GM19099 (cell line): ENCODE data around the gene SEMA3B.

ENCODE experiments used
- POLR2A ChIP-seq: IDR thresholded peaks from 3 replicates; pipeline ENCODE4 v1.6.1; 2011; ENCODE audit warnings: low read depth; ENCODE audit not compliant: insufficient read length; ENCODE audit errors: extremely low read depth

SEMA3B gene

DNA sequence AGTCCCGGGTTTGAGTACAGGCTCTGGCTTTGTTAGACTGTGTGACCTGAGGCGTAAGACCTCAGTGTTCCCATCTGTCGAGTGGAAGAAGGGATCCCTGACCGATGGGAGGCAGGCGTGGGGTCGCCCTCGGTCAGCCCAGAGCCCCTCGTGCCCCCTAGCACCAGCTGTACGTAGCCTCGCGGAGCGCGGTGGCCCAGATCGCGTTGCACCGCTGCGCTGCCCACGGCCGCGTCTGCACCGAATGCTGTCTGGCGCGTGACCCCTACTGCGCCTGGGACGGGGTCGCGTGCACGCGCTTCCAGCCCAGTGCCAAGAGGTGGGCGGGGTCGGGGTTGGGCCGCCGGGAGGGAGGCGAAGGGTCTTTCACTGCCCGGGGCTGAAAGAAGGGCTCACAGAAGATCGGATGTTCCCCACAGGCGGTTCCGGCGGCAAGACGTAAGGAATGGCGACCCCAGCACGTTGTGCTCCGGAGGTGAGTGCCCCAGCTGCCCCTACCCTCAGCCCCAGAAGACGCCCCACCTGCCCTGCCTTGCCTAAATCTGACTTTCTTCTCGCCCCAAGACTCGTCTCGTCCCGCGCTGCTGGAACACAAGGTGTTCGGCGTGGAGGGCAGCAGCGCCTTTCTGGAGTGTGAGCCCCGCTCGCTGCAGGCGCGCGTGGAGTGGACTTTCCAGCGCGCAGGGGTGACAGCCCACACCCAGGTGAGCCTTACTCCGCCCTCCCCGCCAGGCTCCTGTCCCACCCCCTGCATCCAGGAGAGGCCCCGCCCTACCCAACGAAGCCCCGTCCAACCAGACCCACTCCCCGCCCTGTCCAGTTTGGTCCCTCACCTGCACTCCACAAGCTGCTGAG, 6.4 kb downstream of the SEMA3B start:
- TF ChIP-seq POLR2A = no peak

DNA sequence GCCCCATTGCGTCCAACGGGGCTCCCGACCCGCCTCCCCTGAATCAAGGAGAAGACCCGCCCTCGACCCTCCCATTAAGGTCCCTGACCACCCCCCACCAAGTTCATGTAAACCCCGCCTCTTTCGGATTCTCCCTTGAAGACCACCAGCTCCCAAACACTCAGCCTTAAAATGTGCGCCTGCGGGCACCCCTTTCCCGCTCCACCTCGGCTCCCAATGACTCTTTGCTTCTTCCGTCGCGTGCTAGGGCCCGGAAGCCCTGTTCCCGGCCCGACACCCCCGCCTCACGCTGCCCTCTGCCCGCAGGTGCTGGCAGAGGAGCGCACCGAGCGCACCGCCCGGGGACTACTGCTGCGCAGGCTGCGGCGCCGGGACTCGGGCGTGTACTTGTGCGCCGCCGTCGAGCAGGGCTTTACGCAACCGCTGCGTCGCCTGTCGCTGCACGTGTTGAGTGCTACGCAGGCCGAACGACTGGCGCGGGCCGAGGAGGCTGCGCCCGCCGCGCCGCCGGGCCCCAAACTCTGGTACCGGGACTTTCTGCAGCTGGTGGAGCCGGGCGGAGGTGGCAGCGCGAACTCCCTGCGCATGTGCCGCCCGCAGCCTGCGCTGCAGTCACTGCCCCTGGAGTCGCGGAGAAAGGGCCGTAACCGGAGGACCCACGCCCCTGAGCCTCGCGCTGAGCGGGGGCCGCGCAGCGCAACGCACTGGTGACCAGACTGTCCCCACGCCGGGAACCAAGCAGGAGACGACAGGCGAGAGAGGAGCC, 7.2 kb downstream of the SEMA3B start:
- TF ChIP-seq POLR2A = no peak

DNA sequence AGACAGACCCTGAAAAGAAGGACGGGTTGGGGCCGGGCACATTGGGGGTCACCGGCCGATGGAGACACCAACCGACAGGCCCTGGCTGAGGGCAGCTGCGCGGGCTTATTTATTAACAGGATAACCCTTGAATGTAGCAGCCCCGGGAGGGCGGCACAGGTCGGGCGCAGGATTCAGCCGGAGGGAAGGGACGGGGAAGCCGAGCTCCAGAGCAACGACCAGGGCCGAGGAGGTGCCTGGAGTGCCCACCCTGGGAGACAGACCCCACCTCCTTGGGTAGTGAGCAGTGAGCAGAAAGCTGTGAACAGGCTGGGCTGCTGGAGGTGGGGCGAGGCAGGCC, 7.8 kb downstream of the SEMA3B start:
- TF ChIP-seq POLR2A = no peak

DNA sequence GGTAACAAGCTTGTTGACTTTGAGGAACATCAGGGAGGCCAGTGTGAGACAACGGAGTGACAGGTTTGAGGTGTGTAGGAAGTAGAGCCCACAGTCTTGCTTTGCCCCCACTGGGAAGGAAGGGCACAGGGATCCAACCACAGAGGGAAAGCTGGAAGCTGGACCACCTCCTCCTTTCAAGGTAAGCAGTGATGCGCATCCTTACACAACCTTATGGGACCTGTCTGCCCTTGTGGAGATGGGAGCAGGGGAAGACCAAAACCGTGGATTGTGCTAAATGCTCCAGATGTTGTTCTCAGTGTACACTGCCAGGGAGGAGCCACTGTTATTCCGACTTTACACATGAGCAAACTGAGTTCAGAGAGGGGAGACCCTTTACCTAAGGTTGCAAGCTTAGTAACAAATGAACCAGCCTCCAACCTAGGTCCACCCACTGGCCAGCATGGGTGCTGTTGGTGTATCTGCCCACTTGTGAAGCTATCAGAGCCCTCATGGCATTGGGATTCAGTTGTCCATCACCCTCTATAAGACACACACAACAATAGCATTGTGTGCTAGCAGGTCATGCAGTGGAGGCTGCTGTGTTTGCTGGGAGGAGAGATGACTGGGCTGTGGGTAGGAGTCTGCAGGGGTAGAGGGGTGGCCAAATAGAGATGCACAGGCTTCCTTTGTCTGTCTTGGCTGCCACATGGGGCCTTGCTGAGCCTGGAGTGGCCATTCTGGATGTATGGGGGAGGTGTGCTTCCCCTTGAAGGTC, 9.4 kb downstream of the SEMA3B start:
- no peak for TF ChIP-seq POLR2A

DNA sequence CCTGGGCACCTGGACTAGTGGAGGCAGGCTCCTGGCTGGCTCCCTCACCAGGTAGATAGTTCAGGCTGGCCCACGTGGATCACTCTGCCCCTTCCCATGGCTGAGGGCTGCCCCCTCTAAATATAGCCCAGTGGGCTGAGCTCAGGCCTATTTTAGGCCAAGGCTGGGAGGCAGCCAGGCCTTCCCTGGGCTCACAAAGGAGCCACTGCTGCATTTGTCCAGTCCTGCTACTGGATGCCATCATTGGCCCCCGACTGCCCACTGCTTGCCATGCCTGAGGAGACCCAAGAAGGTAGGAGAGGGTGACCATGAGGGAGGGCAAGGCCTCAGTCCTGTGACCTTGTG, 9.9 kb downstream of the SEMA3B start, which contains the start of gene LSMEM2:
Gene LSMEM2, plus strand, starts transcription at position 208 of the 345 bp plus-strand sequence. Its CDS starts 27 bp downstream, at position 235.
- no peak for TF ChIP-seq POLR2A

DNA sequence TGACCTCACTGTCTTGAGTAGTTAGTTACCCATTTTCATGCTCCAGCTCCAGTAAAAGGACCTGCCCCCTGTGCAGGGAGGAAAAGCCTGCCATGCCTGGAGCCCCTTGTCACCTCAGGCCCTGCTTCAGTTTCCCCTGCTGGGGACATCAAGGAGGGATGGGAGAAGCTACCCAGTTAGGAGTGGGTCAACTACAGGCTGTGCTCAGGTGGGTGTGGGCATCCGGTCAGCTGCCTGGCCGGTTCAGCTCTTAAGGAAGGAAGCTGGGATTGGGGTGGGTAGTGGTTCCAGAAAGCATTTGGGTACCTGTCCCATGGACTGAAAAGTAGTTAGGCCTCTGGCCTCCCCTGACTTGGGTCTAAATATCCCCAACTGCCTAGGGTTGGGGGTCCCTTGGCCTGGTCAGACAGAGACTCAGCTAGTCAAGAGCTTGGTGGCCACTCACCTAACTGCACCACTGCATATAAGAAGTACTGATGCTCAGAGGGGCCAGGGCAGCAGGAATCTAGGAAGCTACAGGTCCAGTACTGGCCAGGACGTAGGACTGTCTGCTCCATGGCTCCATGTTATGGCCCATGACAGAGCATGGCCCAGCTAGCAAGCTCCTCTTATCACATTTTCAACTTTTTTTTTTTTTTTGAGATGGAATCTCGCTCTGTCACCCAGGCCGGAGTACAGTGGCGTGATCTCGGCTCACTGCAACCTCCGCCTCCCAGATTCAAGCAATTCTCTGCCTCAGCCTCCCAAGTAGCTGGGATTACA, 10.5 kb downstream of the SEMA3B start:
- no peak for TF ChIP-seq POLR2A

DNA sequence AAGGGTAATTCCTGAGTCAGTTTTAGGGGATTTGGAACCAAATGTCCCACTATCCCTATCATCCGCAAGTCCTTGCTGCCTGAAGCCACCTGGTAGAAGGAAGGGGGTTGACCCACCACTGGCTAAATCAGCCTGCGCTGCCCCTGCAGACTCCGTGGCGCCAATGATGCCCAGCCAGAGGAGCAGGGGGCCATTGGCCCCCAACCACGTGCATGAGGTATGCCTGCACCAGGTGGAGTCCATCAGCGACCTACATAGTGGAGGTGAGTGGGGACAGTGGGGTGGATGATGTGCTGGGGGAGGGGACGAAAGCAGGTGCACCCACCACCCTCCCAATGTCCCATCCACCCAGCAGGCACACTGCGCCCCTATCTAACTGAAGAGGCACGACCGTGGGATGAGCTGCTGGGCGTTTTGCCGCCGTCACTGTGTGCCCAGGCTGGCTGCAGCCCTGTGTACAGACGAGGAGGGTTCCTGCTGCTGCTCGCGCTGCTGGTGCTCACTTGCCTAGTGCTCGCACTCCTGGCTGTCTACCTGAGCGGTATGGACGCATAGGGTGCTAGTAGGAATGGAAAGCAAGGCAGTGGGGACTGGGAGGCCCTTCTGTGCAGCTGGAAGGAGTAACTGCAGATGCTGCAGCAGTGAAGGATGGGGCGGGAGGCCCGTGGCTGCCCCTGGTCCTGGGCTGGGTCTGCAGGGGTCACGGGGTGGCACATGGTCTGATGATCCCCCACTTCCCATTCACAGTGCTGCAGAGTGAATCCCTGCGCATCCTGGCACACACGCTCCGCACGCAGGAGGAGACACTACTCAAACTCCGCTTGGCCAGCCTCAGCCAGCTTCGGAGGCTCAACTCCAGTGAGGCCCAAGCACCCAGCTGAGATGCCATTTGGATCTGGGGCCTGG, 17.6 kb downstream of the SEMA3B start:
- no peak for TF ChIP-seq POLR2A

DNA sequence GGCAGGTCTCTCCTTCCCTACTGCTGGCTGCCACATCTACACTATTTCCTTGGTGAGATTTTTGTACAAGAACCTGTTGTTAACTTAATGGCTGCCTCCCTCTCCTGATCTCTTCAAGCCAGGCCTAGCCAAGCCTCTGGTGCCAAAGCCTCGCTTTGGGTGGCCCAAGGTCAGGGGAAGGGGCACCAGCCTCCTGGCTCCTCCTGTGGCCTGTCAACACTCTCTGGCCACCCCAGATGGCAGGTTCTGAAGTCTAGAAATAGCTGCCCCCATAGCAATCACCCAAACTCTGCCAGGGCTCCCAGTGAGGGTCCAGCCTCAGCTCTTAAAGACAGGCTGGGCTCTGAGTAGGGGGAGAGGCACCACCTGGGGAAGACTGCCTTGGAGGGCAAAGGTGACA, 18.3 kb downstream of the SEMA3B start:
- TF ChIP-seq POLR2A = no peak

DNA sequence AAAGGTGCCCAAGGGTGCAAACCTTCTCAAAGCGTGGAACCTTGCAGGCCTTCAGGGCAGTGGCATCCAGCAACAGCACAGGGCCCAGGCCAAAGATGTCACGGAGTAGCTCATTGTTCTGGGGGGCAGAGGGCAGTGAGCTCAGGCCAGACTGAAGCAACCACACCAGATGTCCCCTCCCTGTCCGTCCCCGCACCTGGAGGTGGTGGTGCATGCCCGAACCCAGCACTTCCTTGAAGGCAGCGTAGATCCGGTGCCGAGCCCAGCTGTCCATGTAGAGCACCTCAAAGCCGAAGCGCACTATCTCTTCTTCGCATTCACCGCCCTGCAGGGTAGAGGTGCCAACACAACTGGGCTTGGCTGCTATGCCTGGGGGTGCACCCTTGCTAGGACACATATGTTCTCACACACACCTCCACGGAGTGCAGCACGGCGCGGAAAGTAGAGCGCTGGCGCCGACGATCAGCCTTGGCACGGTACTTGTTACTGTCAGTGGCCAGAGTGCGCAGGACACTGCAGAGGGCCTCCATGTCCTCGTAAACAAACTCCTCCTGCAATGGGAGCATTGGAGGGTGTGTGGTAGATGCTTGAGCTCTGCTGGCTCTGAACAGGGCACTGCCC, 19.6 kb downstream of the SEMA3B start:
- TF ChIP-seq POLR2A = no peak

DNA sequence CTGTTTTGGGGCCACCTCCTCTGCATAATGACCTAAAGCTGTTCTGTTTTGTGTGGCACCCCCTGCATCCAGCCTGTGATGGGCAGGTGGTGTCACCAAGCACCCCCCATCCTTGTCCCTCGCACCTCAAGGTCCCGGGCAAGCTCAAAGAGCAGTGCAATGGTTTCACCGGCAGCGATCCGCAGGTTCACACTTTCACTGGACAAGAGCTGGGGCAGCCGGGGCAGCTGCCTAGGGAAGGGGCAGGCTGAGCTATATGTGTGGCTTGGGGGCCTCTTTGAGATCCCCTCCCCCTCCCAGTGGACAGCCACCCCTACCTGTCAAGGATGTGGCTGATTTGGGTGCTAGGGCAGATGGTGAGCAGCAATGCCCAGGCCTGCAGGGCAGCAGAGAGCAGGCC, 20.2 kb downstream of the SEMA3B start:
- no peak for TF ChIP-seq POLR2A

DNA sequence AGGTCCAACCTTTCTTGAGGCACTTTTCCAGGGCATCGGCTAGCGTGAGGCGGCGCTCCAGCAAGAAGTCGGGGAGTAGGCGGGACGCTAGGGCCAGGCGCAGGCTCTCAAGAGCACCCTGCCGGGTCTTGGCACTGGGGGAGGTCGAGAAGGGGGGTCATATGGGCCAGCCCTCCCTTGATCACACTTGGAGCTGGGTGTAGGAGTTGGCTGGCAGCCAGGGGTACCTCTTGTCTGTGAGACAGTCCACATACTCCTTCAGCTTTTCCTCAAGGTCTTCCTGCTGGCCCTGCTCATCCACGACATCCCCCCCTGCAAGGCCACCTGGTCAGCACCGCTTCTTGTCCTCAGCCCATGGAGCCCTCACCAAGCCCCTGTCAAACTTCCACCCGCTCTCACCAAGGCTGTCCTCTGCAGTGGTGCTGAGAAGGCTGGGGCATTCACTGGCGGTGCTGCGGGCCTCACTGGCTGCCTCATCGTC, 21.3 kb downstream of the SEMA3B start:
- TF ChIP-seq POLR2A = no peak

DNA sequence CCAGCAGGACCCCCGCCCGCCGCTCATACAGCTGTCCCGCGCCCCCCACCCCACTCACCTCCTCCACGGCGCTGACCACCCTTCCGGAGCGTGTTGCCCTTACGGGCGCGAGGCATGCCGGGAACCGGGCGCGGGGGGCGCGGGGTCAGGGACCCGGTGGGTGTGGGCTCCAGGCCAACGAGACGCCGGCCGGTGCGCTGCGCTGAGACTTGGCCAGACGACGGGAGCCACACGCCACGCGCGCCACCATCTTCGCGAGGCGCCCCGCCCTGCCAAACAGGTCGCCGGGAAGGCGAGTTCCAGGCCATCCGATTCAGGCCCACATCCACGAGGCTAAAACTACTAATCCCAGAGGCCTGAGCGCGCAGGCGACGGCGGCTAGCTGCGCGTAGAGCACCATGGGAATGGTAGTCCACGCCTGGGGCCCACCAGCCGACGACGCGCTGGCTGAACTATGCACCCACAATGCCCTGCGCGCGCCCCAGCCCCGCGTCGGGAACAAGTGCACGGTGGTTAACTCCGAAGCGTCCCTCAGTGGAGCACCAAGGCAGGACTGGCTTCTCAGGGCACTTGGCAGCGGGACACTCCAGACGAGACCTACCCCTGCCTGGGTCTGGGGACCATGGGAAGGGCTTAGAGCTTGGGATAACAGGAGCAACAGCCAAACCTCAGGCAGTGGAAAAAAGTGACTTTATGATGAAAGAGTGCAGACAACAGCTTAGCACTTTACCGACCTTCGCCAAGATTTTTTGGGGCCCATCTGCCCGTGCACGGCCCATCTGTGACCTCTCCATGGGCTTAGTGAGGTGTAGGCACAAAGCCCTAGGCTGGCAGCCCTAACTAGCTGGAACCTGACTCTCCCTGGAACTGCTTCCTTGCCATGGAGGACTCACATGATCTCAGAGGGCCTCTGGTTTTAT, 23.5 kb downstream of the SEMA3B start, which contains the start of gene IFRD2:
Gene IFRD2, minus strand, starts transcription at position 271 of the 920 bp plus-strand sequence. Its CDS starts 155 bp downstream, at position 116.
- peak; percentile 82 for TF ChIP-seq POLR2A
